GM12878 (cell line): ENCODE data around the gene DOC2B.
"Not testable (repeated sequence)": the region's sequence is repeated elsewhere in the genome, so short reads cannot be mapped to it uniquely, and the experiment has no call there.

ENCODE experiments used
- ETV6 ChIP-seq, 2 experiments: fragments of 450-650 bp in 1 of 2; IDR thresholded peaks in 1 of 2; conservative IDR thresholded peaks in 1 of 2; 2 replicates each; pipeline ENCODE4 v1.6.1; 2014; ENCODE audit warnings: antibody characterized with exemption in 1 of 2, borderline replicate concordance in 1 of 2, low read depth in 1 of 2, mild to moderate bottlenecking in 1 of 2, moderate library complexity in 1 of 2
- EZH2 ChIP-seq: IDR thresholded peaks from 2 replicates; pipeline ENCODE4 v1.6.1; 2012; ENCODE audit warnings: low read depth, mild to moderate bottlenecking, control low read depth, inconsistent platforms, low read length, borderline replicate concordance; ENCODE audit not compliant: control insufficient read depth
- TCF12 ChIP-seq: IDR thresholded peaks from 2 replicates; pipeline ENCODE4 v1.6.1; 2011; ENCODE audit warnings: low read depth, mild to moderate bottlenecking, low read length
- ZSCAN29 ChIP-seq: fragments of 450-650 bp; IDR thresholded peaks from 2 replicates; pipeline ENCODE4 v1.6.1; 2017; ENCODE audit warnings: mild to moderate bottlenecking, moderate library complexity
- ZZZ3 ChIP-seq: IDR thresholded peaks from 2 replicates; pipeline ENCODE4 v1.6.1; 2011; ENCODE audit warnings: low read depth; ENCODE audit not compliant: control insufficient read depth, insufficient read length
- TF ChIP-seq, protein P1 (sequence below), 3 experiments: IDR thresholded peaks in 2 of 3; conservative IDR thresholded peaks in 1 of 3; 2 replicates each; pipeline ENCODE4 v1.5.1; 2011; ENCODE audit warnings: low read depth in 3 of 3, low read length in 3 of 3, mild to moderate bottlenecking in 3 of 3, control low read depth in 2 of 3, moderate library complexity in 2 of 3, inconsistent platforms in 1 of 3, mixed read lengths in 1 of 3; ENCODE audit not compliant: control insufficient read depth in 2 of 3, insufficient read depth in 1 of 3; ENCODE audit errors: extremely low read depth in 1 of 3
- TF ChIP-seq, protein P2 (sequence below): IDR thresholded peaks from 2 replicates; pipeline ENCODE4 v1.6.1; 2011; ENCODE audit warnings: low read depth, mild to moderate bottlenecking, low read length, moderate library complexity, borderline replicate concordance; ENCODE audit errors: extremely low read depth
- TF ChIP-seq, protein P3 (sequence below): fragments of 450-650 bp; IDR thresholded peaks from 2 replicates; pipeline ENCODE4 v1.6.1; 2016; ENCODE audit warnings: mild to moderate bottlenecking, moderate library complexity, borderline replicate concordance

DNA sequence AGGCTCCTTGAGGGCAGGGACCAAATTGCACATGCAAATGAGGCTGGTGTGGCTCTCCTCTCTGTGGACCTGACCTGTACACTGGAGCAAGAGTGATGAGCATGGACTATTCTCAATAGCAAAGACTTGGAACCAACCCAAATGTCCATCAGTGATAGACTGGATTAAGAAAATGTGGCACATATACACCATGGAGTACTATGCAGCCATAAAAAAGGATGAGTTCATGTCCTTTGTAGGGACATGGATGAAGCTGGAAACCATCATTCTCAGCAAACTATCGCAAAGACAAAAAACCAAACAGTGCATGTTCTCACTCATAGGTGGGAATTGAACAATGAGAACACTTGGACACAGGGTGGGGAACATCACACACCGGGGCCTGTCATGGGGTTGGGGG is 43.1 kb upstream of the DOC2B start:
- TF ChIP-seq, protein P1, sequence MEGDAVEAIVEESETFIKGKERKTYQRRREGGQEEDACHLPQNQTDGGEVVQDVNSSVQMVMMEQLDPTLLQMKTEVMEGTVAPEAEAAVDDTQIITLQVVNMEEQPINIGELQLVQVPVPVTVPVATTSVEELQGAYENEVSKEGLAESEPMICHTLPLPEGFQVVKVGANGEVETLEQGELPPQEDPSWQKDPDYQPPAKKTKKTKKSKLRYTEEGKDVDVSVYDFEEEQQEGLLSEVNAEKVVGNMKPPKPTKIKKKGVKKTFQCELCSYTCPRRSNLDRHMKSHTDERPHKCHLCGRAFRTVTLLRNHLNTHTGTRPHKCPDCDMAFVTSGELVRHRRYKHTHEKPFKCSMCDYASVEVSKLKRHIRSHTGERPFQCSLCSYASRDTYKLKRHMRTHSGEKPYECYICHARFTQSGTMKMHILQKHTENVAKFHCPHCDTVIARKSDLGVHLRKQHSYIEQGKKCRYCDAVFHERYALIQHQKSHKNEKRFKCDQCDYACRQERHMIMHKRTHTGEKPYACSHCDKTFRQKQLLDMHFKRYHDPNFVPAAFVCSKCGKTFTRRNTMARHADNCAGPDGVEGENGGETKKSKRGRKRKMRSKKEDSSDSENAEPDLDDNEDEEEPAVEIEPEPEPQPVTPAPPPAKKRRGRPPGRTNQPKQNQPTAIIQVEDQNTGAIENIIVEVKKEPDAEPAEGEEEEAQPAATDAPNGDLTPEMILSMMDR (IDR thresholded peaks at IDR 0.05 in 2 of 3, conservative IDR thresholded peaks at IDR 0.05 in 1 of 3; ENCODE audit: control insufficient read depth in 2 of 3, extremely low read depth in 1 of 3, insufficient read depth in 1 of 3, low read depth in 3 of 3, low read length in 3 of 3), result not testable (repeated sequence)
- TF ChIP-seq, protein P2, sequence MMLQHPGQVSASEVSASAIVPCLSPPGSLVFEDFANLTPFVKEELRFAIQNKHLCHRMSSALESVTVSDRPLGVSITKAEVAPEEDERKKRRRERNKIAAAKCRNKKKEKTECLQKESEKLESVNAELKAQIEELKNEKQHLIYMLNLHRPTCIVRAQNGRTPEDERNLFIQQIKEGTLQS, result not testable (repeated sequence)
- not testable (repeated sequence) for TF ChIP-seq EZH2; TCF12; ETV6 (conservative IDR thresholded peaks at IDR 0.05 in 1 of 2, IDR thresholded peaks at IDR 0.05 in 1 of 2; ENCODE audit: borderline replicate concordance in 1 of 2, low read depth in 1 of 2); ZSCAN29; ZZZ3
- TF ChIP-seq, protein P3, sequence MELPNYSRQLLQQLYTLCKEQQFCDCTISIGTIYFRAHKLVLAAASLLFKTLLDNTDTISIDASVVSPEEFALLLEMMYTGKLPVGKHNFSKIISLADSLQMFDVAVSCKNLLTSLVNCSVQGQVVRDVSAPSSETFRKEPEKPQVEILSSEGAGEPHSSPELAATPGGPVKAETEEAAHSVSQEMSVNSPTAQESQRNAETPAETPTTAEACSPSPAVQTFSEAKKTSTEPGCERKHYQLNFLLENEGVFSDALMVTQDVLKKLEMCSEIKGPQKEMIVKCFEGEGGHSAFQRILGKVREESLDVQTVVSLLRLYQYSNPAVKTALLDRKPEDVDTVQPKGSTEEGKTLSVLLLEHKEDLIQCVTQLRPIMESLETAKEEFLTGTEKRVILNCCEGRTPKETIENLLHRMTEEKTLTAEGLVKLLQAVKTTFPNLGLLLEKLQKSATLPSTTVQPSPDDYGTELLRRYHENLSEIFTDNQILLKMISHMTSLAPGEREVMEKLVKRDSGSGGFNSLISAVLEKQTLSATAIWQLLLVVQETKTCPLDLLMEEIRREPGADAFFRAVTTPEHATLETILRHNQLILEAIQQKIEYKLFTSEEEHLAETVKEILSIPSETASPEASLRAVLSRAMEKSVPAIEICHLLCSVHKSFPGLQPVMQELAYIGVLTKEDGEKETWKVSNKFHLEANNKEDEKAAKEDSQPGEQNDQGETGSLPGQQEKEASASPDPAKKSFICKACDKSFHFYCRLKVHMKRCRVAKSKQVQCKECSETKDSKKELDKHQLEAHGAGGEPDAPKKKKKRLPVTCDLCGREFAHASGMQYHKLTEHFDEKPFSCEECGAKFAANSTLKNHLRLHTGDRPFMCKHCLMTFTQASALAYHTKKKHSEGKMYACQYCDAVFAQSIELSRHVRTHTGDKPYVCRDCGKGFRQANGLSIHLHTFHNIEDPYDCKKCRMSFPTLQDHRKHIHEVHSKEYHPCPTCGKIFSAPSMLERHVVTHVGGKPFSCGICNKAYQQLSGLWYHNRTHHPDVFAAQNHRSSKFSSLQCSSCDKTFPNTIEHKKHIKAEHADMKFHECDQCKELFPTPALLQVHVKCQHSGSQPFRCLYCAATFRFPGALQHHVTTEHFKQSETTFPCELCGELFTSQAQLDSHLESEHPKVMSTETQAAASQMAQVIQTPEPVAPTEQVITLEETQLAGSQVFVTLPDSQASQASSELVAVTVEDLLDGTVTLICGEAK, result not testable (repeated sequence)
